ENCODE data around the gene DNAJC4. TPM values are rescaled to one million over a fixed set of nuclear protein-coding genes. Genes with fewer than 3 reads are reported as not detected.

DNAJC4 gene
- total RNA-seq, 6 experiments from 2014 or later = 14.6 to 27.6 (median 21.4) TPM

GRCh38 chr11:64246871-64247728, 16.8 kb downstream of the DNAJC4 start, which contains the start of gene PPP1R14B:
Gene PPP1R14B (minus strand): TSS chr11:64246943. CDS start chr11:64246673, 270 bp downstream.
- TF ChIP-seq CTCF (IDR thresholded peaks at IDR 0.05) (peak in 3 of 4 donors; percentile 15 to 25 (median 19)), POLR2A (IDR thresholded peaks at IDR 0.05) (peak; percentile 21)
- intact Hi-C loops (cut with DNase I) = no loop called here
- DNase-seq (peak; percentile 91 to 93 (median 92)), ATAC-seq (peak; percentile 58 to 73 (median 70))
- WGBS (ENCODE audit: insufficient coverage, low coverage, low lambda C conversion rate, missing lambda C conversion rate) = 0% methylated on average over 4 of the region's 74 CpGs
- Histone ChIP-seq H3K9me3 (no peaks in the 10 kb centered on the region), H3K27ac (peak within 1 kb of the TSS; percentile 46 to 80 (median 48)), H3K27me3 (no peaks in the 10 kb centered on the region), H3K36me3 (peaks cover 0 to 5% (median 2%) of the 10 kb centered on the region in 4 donors), H3K4me3 (peak within 1 kb of the TSS; percentile 74 to 76 (median 75)), H3K4me1 (peaks cover 0 to 33% (median 16%) of the 10 kb centered on the region in 4 donors)

GRCh38 chr11:64247729-64248531, 17.6 kb downstream of the DNAJC4 start:
- WGBS (ENCODE audit: insufficient coverage, low coverage, low lambda C conversion rate, missing lambda C conversion rate) = 35% methylated on average over 17 of the region's 31 CpGs
- Histone ChIP-seq H3K27ac (peak overlapping the region; percentile 46 to 80 (median 48)), H3K9me3 (no peaks in the 10 kb centered on the region), H3K27me3 (no peaks in the 10 kb centered on the region), H3K4me1 (peaks cover 0 to 27% (median 12%) of the 10 kb centered on the region in 4 donors), H3K4me3 (peak overlapping the region; percentile 61 to 76 (median 69)), H3K36me3 (peaks cover 0 to 5% (median 2%) of the 10 kb centered on the region in 4 donors)
- TF ChIP-seq CTCF (IDR thresholded peaks at IDR 0.05) = no peak
- no peak for TF ChIP-seq POLR2A (IDR thresholded peaks at IDR 0.05)
- DNase-seq (no peak), ATAC-seq (peak in 2 of 4 donors; percentile 0 to 1)
- intact Hi-C loops (cut with DNase I) = no loop called here

GRCh38 chr11:64248578-64248977, 18.2 kb downstream of the DNAJC4 start:
- H3K9me3 ChIP-seq = no peaks in the 10 kb centered on the region
- intact Hi-C loops (cut with DNase I) = no loop called here
- no peak for DNase-seq
- no peak overlapping the region for H3K4me3 ChIP-seq
- no peak for TF ChIP-seq POLR2A (IDR thresholded peaks at IDR 0.05)
- TF ChIP-seq CTCF (IDR thresholded peaks at IDR 0.05) = no peak
- WGBS (ENCODE audit: insufficient coverage, low coverage, low lambda C conversion rate, missing lambda C conversion rate) = 73% methylated on average over 3 of the region's 7 CpGs
- no peaks in the 10 kb centered on the region for H3K27me3 ChIP-seq
- no peak overlapping the region for H3K27ac ChIP-seq
- ATAC-seq = no peak
- H3K36me3 ChIP-seq = peaks cover 0 to 4% (median 2%) of the 10 kb centered on the region in 4 donors
- peaks cover 0 to 27% (median 12%) of the 10 kb centered on the region in 4 donors for H3K4me1 ChIP-seq

GRCh38 chr11:64249038-64249437, 18.7 kb downstream of the DNAJC4 start:
- intact Hi-C loops (cut with DNase I) = no loop called here
- DNase-seq = no peak
- no peak for ATAC-seq
- H3K27me3 ChIP-seq = no peaks in the 10 kb centered on the region
- no peaks in the 10 kb centered on the region for H3K36me3 ChIP-seq
- H3K4me3 ChIP-seq = no peak overlapping the region
- H3K4me1 ChIP-seq = peaks cover 0 to 27% (median 12%) of the 10 kb centered on the region in 4 donors
- H3K27ac ChIP-seq = no peak overlapping the region
- no peak for TF ChIP-seq POLR2A (IDR thresholded peaks at IDR 0.05)
- WGBS (ENCODE audit: insufficient coverage, low coverage, low lambda C conversion rate, missing lambda C conversion rate) = 60% methylated on average over 1 of the region's 4 CpGs
- H3K9me3 ChIP-seq = no peaks in the 10 kb centered on the region
